HG03139 (cell line): Measurements from ENCODE around the gene SOX12.
"Not testable (repeated sequence)": the region's sequence is repeated elsewhere in the genome, so short reads cannot be mapped to it uniquely, and the experiment has no call there.

ENCODE experiments used
- ATAC-seq: cut with Tn5 transposase; IDR thresholded peaks from one replicate; pipeline ENCODE4 v1.9.1; 2021; ENCODE audit not compliant: unreplicated experiment

Gene SOX12

GRCh38 chr20:328975-329695, 3.8 kb downstream of the SOX12 start:
- ATAC-seq, result no peak

GRCh38 chr20:329851-330232, 4.5 kb downstream of the SOX12 start:
- no peak for ATAC-seq

GRCh38 chr20:330233-331149, 5.1 kb downstream of the SOX12 start:
- ATAC-seq, result no peak

GRCh38 chr20:334578-334977, 9.2 kb downstream of the SOX12 start:
- ATAC-seq, result no peak

GRCh38 chr20:336040-336439, 10.7 kb downstream of the SOX12 start:
- ATAC-seq, result not testable (repeated sequence)

- no peak for ATAC-seq
Observed at GRCh38 chr20:341682-342081, 16.3 kb downstream of the SOX12 start.

GRCh38 chr20:343107-343506, 17.8 kb downstream of the SOX12 start:
- no peak for ATAC-seq

GRCh38 chr20:346033-346639, 20.8 kb downstream of the SOX12 start:
- no peak for ATAC-seq

GRCh38 chr20:346640-347316, 21.4 kb downstream of the SOX12 start, which contains the start of gene NRSN2:
NRSN2 (plus strand) TSS chr20:347111; CDS start chr20:349644, 2,533 bp downstream.
- ATAC-seq, result no peak

- ATAC-seq, result peak; percentile 4
Observed at GRCh38 chr20:347317-347639, 21.9 kb downstream of the SOX12 start.

- ATAC-seq, result peak; percentile 64
Observed at GRCh38 chr20:347640-348484, 22.5 kb downstream of the SOX12 start.

- no peak for ATAC-seq
Observed at GRCh38 chr20:348972-349841, 23.9 kb downstream of the SOX12 start.

GRCh38 chr20:353166-353565, 27.8 kb downstream of the SOX12 start:
- ATAC-seq, result no peak

- ATAC-seq, result peak; percentile 91
Observed at GRCh38 chr20:354298-354977, 29.1 kb downstream of the SOX12 start.

GRCh38 chr20:356154-356553, 30.8 kb downstream of the SOX12 start:
- ATAC-seq, result not testable (repeated sequence)

GRCh38 chr20:356745-357144, 31.4 kb downstream of the SOX12 start:
- no peak for ATAC-seq

- ATAC-seq, result no peak
Observed at GRCh38 chr20:358891-359555, 33.7 kb downstream of the SOX12 start.

- ATAC-seq, result no peak
Observed at GRCh38 chr20:361561-361960, 36.2 kb downstream of the SOX12 start.
